Stimulated activated CD8-positive, alpha-beta memory T cell treated with anti-CD3 and anti-CD28 coated beads, Interleukin-12 subunit alpha, Interleukin-12 subunit beta, amount 100 ng/mL, for 1 hour (primary cell): ENCODE data around the gene PCDHGC3.
"Not testable (repeated sequence)": the region's sequence is repeated elsewhere in the genome, so short reads cannot be mapped to it uniquely, and the experiment has no call there.

Experiments
- DNase-seq: peaks from one replicate; pipeline ENCODE4 v3.0.0-alpha.2; 2020; ENCODE audit warnings: low read depth

The PCDHGC3 gene

DNA sequence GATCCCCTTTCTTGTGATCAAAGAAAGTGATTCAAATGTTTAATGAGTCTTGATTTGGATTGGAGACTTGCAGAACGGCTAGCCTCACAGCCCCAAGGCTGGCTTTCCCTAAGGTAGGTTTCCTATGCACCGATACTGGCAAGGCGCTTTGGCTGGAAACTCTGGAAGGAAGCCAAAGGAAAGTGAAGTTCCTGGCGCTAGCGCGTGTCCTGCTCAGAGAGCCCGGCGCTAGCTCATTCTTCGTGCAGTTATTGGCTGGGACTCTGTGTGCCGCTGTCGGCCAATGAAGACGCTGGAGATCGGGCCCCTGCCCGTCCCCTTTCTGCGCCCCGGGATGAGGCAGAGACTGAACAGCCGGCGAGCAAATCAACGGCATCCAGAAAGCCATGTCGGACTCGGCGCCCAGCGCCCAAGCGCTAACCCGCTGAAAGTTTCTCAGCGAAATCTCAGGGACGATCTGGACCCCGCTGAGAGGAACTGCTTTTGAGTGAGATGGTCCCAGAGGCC, at the start of gene PCDHGC3:
Gene PCDHGC3 (plus strand): TSS at position 342 of the 507 bp plus-strand sequence. CDS start 151 bp downstream, at position 493.
- no peak for DNase-seq

DNA sequence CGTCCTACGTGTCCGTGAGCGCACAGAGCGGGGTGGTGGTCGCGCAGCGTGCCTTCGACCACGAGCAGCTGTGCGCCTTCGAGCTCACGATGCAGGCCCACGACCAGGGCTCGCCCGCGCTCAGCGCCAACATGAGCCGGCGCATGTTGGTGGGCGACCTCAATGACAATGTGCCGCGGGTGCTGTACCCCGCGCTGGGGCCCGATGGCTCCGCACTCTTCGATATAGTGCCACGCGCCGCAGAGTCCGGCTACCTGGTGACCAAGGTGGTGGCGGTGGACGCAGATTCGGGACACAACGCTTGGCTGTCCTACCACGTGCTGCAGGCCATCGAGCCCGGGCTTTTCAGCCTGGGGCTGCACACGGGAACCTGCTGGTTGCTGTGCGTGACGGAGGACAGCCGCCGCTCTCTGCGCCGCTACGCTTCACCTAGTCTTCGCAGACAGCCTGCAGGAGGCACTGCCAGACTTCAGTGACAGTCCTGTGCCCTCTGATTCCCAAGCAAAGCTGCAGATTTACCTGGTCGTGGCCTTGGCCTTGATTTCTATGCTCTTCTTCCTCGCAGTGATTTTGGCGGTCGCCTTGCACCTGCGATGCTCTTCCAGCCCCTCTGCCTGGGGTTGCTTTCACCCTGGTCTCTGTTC, 47.9 kb upstream of the PCDHGC3 start:
- no peak for DNase-seq

DNA sequence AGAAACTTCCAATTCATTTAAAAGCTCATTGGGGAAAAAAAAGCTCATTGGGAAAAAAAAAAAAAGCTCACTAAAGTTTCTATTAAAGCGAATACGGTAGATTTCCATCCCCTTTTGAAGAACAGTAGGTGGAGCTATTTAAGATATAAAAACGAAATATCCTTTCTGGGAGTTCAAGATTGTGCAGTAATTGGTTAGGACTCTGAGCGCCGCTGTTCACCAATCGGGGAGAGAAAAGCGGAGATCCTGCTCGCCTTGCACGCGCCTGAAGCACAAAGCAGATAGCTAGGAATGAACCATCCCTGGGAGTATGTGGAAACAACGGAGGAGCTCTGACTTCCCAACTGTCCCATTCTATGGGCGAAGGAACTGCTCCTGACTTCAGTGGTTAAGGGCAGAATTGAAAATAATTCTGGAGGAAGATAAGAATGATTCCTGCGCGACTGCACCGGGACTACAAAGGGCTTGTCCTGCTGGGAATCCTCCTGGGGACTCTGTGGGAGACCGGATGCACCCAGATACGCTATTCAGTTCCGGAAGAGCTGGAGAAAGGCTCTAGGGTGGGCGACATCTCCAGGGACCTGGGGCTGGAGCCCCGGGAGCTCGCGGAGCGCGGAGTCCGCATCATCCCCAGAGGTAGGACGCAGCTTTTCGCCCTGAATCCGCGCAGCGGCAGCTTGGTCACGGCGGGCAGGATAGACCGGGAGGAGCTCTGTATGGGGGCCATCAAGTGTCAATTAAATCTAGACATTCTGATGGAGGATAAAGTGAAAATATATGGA, 45.2 kb upstream of the PCDHGC3 start, which contains the start of gene PCDHGA12:
Gene PCDHGA12 (plus strand): TSS at position 176 of the 782 bp plus-strand sequence. CDS start 253 bp downstream, at position 429.
- no peak for DNase-seq

DNA sequence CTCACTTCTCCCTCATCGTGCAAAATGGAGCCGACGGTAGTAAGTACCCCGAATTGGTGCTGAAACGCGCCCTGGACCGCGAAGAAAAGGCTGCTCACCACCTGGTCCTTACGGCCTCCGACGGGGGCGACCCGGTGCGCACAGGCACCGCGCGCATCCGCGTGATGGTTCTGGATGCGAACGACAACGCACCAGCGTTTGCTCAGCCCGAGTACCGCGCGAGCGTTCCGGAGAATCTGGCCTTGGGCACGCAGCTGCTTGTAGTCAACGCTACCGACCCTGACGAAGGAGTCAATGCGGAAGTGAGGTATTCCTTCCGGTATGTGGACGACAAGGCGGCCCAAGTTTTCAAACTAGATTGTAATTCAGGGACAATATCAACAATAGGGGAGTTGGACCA, 44.5 kb upstream of the PCDHGC3 start:
- no peak for DNase-seq

DNA sequence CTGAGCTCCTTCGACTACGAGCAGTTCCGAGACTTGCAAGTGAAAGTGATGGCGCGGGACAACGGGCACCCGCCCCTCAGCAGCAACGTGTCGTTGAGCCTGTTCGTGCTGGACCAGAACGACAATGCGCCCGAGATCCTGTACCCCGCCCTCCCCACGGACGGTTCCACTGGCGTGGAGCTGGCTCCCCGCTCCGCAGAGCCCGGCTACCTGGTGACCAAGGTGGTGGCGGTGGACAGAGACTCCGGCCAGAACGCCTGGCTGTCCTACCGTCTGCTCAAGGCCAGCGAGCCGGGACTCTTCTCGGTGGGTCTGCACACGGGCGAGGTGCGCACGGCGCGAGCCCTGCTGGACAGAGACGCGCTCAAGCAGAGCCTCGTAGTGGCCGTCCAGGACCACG, 43.5 kb upstream of the PCDHGC3 start:
- DNase-seq: not testable (repeated sequence)

DNA sequence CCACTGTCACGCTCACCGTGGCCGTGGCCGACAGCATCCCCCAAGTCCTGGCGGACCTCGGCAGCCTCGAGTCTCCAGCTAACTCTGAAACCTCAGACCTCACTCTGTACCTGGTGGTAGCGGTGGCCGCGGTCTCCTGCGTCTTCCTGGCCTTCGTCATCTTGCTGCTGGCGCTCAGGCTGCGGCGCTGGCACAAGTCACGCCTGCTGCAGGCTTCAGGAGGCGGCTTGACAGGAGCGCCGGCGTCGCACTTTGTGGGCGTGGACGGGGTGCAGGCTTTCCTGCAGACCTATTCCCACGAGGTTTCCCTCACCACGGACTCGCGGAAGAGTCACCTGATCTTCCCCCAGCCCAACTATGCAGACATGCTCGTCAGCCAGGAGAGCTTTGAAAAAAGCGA, 43.0 kb upstream of the PCDHGC3 start:
- DNase-seq: not testable (repeated sequence)

DNA sequence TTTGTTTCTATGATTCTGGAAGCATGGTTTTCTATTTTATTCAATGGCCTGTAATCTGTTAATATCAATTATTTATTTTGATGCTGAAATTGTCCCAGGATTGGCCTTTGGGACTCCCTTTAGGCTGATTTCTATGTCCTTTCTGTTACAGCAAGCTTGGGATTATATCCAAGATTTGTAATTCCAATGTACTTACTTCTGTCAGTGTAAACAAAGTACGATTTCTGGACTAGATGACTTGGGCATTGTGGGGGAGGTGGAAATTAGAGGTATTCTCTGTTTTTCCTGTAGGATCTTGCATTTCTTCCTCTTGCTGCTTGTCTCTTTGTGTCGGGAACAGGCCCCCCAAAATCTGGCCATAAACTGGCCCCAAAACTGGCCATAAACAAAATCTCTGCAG, 41.8 kb upstream of the PCDHGC3 start:
- DNase-seq: no peak

DNA sequence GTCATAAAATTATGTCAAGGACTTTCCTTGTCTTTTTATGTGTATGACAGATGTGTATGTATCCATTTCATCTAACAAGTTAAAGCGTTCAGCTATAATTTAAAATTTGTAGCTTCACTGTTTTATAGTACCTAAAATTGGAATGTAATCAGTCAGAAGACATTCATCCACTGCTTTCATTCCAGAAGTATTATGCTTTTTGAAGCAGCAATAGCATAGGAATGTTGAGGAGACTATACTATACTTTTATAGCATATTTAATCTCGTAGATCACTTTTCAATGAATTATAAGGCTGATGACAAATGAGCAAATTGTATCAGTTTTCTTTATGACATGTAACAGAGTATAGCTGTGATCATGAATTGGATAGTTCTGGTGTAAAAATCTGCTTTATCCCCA, 38.5 kb upstream of the PCDHGC3 start:
- DNase-seq: no peak

DNA sequence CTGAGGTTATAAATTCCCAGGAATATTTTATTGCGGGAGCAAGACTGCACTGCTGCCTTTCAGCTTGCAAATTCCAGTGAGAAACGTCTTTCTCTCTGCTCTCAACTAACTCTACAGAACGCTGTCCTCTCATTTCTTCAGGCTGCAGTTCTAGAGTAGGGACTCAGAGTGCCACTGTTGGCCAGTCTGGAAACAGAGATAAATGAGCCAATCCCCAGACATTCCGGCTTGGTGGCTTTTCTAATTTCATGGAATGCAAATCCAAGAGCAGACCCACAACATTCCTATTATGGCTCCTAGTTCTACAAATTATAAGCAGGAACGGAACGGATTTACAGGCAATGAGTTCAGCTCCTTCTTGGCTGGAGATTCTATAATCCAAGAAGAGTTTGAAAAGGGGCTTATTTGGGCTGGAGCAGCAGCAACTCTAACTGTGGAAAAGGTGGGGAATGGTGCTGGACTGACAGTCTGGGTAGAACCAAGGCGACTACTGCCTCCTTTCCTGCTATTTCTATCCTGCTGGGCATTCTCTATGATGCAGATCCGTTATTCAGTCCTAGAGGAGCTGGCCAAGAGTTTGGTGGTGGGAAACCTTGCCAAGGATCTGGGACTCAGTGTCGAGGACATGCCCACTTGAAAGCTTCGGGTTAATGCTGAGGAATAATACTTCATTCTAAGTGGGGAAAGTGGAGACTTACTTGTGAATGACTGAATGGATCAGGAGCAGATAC, 36.2 kb upstream of the PCDHGC3 start:
- DNase-seq: no peak

DNA sequence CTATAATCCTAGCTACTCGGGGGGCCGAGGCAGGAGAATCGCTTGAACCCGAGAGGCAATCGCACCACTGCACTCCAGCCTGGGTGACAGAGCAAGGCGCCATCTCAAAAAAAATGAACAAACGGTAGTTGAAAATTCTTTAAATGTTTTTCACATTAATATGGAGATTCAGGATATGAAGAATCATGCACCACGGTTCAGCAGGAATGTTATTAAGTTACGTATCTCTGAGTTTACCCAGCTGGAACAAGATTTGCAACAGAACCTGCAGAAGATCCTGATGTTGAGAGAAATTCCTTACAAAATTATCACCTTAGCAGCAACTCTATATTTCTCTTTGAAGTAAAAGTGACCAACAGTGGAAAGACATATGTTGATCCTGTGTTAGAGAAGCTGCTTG, 35.4 kb upstream of the PCDHGC3 start:
- no peak for DNase-seq

DNA sequence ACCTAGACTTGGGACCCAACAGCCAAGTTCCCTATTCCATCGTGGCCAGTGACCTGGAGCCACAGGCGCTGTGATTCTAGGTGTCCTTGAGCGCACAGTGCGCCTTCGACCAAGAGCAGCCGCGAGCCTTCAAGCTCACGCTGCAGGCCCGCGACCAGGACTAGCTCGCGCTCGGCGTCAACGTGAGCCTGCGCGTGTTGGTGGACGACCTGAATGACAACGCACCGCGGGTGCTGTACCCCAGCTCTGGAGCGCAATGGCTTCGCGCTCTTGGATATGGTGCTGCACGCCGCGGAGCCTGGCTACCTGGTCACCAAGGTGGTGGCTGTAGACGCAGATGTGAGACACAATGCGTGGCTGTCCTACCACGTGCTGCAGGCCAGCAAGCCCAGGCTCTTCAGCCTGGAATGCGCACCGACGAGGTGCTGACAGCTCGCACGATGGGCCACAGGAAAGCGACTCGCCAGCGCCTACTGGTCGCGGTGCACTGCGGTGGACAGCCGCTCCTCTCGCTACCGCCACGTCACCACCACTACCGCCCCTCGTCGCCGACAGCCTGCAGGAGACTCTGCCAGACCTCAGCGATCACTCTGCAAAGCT, 34.1 kb upstream of the PCDHGC3 start:
- DNase-seq: no peak

DNA sequence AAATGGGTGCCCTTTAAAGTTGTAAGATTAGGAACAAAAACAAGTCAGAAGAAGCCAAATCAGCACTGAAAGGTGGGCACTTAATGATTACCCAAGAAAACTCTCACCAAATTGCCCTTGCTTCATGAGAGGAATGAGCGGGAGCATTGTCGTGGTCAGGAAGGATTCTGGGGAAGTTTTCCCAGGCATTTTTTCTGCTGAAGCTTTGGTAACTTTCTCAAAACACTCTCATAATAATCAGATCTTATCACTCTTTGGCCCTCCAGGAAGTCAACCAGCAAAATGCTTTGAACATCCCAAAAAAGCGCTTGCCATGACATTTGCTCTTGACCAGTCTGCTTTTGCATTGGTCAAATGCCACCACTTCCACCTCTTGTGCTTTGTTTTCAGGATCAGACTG, 10.4 kb upstream of the PCDHGC3 start:
- DNase-seq: no peak

DNA sequence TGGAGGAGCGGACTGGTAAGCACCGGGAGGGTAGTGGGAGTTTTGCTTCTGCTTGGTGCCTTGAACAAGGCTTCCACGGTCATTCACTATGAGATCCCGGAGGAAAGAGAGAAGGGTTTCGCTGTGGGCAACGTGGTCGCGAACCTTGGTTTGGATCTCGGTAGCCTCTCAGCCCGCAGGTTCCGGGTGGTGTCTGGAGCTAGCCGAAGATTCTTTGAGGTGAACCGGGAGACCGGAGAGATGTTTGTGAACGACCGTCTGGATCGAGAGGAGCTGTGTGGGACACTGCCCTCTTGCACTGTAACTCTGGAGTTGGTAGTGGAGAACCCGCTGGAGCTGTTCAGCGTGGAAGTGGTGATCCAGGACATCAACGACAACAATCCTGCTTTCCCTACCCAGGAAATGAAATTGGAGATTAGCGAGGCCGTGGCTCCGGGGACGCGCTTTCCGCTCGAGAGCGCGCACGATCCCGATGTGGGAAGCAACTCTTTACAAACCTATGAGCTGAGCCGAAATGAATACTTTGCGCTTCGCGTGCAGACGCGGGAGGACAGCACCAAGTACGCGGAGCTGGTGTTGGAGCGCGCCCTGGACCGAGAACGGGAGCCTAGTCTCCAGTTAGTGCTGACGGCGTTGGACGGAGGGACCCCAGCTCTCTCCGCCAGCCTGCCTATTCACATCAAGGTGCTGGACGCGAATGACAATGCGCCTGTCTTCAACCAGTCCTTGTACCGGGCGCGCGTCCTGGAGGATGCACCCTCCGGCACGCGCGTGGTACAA, 556 bp downstream of the PCDHGC3 start:
- no peak for DNase-seq

DNA sequence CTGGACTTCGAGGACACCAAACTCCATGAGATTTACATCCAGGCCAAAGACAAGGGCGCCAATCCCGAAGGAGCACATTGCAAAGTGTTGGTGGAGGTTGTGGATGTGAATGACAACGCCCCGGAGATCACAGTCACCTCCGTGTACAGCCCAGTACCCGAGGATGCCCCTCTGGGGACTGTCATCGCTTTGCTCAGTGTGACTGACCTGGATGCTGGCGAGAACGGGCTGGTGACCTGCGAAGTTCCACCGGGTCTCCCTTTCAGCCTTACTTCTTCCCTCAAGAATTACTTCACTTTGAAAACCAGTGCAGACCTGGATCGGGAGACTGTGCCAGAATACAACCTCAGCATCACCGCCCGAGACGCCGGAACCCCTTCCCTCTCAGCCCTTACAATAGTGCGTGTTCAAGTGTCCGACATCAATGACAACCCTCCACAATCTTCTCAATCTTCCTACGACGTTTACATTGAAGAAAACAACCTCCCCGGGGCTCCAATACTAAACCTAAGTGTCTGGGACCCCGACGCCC, 1.3 kb downstream of the PCDHGC3 start:
- DNase-seq: no peak

DNA sequence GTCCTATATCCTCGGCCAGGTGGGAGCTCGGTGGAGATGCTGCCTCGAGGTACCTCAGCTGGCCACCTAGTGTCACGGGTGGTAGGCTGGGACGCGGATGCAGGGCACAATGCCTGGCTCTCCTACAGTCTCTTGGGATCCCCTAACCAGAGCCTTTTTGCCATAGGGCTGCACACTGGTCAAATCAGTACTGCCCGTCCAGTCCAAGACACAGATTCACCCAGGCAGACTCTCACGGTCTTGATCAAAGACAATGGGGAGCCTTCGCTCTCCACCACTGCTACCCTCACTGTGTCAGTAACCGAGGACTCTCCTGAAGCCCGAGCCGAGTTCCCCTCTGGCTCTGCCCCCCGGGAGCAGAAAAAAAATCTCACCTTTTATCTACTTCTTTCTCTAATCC, 2.0 kb downstream of the PCDHGC3 start:
- DNase-seq: no peak

DNA sequence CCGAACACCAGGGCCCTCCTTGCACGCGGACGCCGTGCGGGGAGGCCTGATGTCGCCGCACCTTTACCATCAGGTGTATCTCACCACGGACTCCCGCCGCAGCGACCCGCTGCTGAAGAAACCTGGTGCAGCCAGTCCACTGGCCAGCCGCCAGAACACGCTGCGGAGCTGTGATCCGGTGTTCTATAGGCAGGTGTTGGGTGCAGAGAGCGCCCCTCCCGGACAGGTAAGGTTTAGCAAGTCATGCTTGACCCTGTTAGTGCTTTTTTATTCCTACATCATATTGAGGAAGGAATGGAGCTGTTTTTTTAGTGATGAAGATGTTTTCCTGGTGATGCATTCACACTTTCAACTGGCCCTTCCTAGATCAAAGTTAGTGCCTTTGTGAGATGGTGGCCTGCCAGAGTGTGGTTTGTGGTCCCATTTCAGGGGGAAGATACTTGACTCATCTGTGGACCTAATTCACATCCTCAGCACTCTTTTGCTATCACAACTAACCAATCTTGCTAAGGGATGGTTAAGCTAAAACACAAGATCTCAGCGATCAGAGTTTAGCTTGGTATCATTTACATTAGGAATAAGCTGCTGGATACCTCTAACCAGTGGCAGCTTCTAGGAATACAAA, 2.7 kb downstream of the PCDHGC3 start:
- DNase-seq: no peak

DNA sequence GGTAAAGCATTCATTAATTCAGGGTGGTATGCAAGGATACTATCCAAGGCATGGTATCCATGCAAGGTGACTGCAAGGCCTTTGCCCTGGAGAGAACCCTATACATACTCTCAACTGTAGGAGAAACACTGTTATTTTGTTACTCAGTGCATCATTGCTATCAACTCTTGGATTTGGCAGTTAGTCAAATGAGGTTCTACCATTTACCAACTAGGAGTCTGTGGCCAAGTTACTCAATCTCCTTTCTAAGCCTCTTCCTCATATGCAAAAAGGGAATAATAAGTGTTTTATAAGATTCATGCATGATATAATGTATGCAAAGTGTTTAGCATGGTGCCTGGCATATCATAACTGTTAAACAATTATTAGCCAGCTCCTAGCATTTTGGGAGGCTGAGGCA, 4.0 kb downstream of the PCDHGC3 start:
- DNase-seq: no peak

DNA sequence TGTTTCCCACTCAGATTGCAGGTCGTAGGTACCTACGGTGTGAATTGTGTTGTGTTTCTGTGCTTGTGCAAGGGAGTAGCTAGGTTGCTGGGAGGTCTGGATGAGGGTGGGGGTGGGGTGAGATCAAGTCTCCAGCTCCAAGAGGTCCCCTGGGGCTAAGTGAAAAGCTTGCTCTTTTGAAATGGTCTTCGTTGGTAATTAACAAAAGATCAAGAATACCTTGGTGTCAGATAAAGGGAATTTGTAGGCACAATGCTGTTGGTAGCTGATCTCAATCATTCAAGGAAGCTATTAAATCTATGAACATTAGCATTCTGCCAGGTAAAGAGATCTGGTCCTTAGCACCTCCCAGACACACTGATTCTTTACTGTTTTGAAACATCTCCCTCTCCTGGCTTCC, 8.1 kb downstream of the PCDHGC3 start:
- no peak for DNase-seq

DNA sequence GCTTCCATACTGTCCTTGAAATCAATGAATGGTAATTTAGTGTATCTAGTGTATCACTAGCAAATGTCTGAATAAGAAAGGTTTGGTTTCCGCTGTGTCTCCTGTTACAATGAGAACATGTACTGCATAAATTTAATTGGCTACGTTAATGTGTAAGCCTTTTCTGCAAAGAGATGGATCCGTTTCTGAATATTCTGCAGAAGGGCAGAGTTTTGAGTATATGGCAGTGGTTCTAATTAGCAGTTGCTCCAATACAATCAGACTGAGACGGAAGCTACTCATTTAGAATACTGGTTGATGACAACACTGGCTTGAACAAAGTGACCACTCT, 8.5 kb downstream of the PCDHGC3 start:
- no peak for DNase-seq

DNA sequence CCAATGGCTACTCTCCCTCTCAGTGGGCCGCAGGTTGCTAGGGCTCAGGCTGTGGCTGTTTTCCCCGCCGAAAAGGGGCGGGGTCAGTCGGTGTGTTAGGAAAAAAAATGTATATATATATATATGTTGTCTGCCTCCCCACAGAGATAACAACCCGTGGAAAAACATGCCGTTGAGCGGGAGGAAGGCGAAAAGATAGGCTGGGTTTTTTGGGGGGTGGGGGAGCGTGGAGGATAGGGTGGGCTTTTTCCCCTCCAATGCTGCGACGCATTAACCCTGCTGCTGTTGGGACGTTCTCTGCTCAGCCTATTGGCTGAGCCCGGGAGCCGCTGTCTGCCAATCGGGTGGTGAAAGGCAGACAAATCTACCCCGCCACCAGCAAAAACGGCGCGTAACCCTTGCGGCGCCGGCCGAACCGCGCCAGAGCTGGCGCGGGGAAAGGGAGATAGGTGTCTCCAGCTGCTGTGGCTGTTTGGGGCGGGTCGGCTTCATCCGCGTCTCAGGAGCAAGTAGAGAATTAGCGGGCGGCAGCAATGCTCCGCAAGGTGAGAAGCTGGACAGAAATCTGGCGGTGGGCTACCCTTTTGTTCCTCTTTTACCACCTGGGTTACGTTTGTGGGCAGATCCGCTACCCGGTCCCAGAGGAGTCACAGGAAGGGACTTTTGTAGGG, 9.0 kb downstream of the PCDHGC3 start, which contains the start of gene PCDHGC4:
Gene PCDHGC4 (plus strand): TSS at position 390 of the 671 bp plus-strand sequence. CDS start 144 bp downstream, at position 534.
- no peak for DNase-seq
